NK-92 treated with Interleukin-12 subunit alpha and Interleukin-12 subunit beta, amount 100 ng/mL, for 24 hours (cell line): ENCODE results near the gene IVNS1ABP.
"Not testable (repeated sequence)": the region's sequence is repeated elsewhere in the genome, so short reads cannot be mapped to it uniquely, and the experiment has no call there.

ENCODE experiments used
- DNase-seq: peaks from one replicate; lab custom pipeline; 2025; lab: John Stamatoyannopoulos, UW

IVNS1ABP gene

DNA sequence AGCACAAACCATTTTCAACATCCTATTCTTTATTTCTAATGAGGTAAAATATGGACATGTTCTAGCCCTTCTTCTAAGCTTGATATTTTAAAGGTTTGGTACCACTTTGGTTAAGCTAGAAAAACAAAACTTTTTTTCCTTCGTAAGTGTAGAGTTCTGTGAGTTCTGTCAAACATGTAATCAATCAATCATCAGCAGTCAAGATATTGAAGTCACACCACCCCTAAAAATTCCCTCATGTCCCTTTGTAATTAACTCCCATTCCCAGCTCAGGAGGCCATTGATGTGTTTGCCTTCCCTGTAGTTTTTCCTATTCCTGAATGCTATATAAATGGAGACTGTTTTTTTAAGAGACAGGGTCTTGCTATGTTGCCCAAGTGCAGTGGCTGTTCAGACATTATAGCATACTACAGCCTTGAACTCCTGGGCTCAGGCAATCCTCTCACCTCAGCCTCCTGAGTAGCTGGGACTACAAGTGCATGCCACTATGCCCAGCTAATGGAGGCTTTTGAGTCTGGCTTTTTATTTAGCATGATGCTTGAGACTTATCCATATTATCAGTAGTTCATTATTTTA is 23.0 kb downstream of the IVNS1ABP start:
- DNase-seq, result no peak

DNA sequence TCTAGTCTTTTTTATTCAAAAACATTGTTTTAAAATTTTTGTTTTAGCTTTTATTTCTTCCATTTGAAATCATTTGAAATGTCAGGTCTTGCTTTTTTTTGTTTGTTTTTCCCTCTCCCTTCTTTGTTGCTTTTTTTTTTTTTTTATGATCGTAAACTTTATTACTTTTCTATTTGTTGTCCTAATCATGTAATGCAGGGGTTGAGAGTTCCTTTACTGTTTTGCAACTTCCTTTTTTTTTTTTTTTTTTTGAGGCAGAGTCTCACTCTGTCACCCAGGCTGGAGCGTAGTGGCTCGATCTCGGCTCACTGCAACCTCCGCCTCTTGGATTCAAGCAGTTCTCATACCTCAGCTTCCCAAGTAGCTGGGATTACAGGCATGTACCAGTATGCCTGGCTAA is 24.8 kb downstream of the IVNS1ABP start:
- DNase-seq, result no peak

DNA sequence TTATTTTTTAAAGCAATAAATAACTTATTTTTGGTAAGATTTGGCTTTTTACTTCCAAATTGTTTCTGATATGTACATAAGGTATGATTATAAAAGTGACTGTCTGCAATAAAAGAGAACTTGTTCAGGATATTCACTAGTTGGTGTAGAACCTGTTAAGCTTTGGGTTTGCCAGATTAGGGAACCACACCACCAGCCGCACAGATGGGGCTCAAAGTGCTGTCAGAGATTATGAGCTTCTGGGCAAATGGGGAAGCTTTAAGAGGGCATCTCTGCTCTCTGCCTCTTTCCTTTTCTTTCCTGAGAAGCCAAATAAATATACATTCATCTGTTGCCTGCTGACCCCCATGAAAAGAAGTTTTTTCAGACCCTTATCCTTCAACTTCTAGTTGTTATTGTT is 25.4 kb downstream of the IVNS1ABP start:
- no peak for DNase-seq

DNA sequence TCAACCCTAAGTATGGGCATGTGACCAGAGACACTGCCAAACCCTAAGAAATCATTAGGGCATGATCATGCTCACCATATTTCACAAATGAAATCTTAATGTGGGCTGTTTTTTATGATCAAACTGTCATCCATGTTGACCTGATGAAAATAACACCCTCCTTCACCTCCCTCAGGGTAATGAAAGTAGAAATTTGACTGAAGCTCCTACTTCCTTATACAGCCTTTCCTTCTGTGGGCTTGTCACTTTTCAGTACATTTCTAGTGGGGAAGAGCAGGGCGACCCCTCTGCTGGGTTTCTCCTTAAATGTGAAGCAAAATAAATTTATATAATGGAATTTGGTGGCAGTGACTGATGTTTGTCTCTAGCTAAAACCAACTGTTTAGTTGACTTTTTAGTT is 25.9 kb downstream of the IVNS1ABP start:
- DNase-seq, result no peak

DNA sequence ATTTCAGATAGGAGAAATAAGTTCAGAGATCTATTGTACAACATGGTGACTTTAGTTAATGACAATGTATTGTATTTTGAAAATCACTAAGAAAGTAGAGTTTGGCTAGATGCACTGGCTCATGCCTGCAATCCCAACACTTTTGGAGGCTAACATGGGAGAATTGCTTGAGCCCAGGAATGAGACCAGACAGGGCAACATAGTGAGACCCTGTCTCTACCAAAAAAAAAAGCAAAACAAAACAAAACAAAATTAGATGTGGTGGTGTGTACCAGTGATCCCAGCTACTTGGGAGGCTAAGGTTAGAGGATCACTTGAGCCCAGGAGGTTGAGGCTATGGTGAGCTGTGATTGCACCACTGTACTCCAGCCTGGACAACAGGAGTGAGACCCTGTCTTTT is 27.2 kb downstream of the IVNS1ABP start:
- no peak for DNase-seq

DNA sequence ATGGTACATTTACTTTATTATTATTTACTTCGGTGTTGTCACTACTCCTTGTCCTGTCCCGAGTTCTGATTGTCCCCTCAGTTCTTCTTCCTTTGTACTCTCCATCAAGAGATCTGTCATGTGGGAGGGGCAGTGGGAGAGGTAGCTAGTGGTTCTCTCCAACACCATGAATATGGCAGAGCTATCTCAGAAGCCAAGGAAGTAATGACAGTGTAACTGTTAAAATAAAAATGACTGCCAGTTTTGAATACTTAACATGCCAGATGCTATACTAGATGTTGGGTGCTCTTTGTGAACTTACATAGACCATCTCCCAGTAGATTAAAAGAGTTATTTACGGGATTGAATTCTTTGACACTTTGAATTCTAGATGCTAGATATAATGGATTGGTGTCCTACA is 28.6 kb downstream of the IVNS1ABP start:
- no peak for DNase-seq

DNA sequence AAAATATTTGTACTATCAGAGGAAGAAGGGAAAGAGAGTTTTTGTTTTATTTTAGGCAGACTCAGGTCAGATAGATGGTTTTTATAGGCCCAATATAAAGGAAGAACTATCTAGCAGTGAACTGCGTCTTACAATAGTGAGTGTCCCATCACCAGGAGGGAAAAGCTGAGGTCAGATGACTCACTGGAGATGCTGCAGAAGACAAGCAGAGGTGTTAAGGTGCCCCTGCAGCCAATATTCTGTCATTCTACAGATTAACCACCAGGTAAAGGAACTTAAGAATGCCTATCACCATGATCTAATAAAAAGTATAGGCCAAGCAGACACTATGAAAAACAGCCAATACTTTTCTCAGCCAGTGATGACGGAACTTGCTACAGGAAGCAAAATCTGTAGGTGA is 29.6 kb downstream of the IVNS1ABP start:
- no peak for DNase-seq

DNA sequence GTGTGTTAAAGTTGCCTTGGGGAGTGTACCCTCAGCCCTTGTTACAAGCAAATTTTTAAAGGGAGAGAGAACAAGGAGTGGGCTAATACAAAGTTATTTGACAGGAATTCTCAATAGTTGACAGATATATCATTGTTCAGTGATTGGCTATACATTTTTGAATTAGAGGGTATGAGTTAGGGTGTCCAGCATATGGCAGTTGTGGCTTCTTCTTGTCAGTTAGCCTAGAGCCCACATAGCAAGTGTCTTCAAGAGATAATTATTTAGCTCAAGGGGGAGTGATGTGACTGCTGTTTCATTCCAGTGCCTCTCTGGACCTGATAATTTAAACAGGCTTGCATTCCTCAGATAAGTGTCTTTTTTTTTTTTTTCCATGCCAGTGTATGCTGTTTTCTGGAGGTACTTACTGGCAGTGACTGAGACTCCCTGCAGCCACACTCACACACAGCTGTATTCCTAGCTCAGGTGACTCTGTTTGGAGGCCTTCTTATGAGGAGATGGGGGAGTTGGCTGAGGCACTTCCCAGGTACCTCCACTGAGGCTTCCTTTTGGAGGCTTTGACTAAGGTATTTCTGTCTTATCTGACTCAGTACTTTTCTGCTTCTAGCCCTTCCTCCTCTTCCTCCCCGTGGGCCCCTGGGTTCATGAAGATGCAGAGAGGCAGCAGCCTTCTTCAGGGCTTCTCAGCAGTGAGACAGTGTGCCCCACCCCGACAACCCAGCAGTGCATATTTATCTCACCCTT is 32.3 kb downstream of the IVNS1ABP start:
- no peak for DNase-seq

DNA sequence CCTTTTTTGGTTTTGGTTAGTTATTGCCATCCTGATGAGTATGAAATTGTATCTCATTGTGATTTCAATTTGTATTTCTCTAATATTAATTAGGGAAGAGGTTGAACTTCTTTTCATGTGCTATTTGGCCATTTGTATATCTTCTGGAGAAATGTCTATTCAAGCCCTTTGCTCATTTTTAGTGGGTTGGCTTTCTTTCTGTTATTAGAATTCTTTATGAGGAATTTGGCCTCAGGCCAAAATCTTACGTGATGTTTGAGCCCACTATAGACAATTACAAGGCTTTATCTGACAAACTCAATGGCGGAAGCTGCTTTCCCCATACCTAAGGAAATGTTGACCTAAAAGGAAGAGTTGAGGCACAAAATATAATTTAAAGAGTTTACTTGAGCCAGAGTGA is 32.9 kb downstream of the IVNS1ABP start:
- DNase-seq, result no peak

DNA sequence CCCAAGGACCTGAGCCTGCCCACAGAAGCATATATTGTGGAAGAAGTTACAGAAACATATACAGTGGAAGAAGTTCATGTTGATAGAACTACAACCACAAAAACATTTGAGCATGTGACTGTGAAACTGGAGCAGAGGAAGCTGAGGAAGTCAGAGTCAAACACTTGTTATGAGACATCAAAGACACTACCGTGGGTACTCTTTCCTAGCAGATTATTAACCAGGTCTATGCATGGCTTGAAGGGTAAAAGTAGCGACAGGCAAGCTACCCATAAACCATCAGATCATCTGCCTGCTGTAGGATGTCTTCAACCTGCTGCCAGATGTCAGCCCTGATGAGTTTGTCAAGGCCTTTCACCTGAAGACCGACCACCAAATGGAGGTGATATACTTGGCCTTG is 35.8 kb downstream of the IVNS1ABP start:
- DNase-seq, result no peak

DNA sequence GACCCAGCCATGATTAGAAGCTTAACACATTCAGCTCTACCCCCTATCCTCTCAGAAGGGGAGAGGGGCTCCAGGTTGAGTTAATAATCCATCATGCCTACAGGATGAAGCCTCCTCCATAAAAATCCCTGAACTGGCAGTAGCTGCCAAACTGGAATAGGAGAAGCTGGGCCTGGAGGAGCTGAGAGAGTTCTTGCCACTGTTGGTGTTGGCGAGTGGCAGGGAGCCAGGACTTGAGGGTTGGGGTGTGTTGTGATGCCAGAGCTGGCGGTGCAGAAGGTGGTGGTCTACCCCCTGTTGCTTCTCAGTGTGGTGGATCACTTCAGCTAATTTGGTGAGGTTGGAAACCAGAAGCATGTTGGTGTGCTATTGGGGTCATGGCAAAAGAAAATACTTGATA is 36.5 kb downstream of the IVNS1ABP start:
- no peak for DNase-seq

DNA sequence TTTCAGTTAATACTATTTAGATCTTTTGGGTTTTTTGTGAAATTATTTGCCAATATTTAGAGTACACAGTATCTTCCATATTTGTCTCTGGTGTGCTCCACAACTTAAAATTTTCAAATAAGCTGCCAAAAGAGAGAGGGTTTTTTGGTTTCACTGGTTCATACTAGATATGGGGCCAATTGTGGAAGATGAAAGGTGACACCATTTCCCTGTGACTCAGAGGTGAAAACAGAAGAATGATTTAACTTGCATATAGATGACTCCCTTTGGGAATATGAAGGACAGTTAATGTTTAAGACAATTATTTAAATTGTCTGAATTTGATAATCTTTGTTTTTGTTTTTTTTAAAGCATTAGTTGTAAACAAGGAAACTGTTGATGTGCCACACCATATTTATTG is 37.5 kb downstream of the IVNS1ABP start:
- DNase-seq, result no peak

DNA sequence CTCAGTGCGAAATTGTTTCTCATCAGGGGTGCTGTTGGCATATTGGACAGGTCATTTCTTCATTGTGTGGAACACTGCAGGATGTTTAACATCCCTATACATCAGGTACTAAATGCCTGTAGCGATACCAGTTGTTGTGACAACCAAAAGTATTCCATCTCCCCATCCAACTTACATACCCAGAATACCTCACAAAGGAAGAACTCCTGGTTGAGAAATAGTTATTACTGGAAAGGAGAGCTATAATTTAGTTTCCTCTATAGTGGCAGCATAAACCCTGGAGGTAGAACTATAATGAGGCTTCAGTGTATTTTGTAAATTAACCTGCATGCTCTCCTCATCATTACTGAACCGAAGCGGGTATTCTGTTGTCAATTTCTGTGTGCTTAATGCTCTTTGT is 45.1 kb downstream of the IVNS1ABP start:
- no peak for DNase-seq

DNA sequence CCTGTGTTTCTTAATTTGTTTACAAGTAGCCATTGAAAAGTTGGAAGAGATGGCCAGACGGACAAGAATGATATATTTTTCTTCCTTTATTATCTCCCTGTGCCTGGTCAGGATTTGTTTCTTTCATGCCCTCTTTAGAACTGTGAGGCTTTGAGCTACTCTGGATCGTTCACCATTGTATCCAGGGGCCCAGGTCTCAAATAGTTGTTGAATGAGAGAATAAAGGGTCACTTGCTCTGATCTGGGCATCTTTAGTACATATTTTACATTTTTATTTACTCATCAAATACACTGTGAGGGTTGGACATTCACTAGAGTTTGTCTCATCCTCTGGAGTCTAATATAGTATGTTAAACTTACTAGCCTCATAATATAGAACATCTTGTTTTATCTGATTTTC is 48.7 kb downstream of the IVNS1ABP start:
- DNase-seq, result no peak

DNA sequence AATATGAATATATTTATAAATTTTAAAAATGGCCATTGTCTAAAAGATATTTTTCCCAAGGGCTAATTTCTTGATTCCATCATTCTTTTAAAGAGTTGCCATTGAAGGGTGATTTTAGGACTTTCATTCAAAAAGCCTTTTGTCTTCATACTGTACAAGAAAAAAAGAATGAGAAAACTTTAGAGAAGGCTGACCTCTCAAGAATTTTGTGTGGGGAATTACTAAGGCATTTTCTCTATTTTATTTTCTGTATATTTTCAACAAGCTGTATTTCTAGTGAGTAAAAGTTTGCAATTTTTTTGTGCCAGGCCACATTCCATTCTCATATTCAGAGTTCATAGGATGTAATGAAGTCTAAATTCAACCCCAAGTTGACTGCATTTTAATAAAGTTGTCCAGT is 49.3 kb downstream of the IVNS1ABP start:
- no peak for DNase-seq

DNA sequence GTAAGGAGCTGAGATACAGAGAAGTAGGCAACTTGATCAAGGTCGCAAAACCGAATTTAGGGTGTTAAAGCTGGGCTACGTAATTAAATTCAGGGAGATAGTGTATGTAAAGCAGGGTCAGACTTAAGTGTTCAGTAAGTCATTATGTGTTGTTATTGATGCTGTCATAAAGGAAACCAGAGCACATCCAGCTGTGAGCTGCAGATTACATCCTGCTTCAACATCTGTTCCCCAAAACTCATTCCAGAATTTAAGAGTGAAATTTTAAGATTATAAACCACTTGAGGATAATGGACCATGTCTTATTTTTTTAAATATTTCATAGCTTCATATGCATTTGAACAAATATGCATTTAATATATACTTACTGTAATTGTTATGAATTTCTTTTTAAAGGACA is 49.7 kb downstream of the IVNS1ABP start:
- DNase-seq, result no peak

DNA sequence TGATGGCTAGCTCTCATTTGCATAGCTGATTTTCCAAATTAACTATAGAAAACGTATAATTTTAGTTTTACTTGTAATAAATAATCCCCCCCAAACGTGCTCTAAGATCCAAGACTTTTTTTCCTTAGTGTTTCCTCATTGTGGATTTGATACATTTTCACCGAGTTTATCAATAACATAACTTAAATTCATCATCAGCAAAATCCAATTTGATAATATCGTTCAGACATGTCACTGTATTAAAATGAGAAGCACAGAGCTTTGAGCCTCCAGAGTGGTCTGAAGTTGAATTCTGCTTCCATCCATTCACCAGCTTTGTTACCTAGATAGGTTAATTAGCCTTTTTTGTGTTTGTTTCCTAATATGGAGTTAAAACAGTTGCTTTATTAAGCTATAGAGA is 51.7 kb downstream of the IVNS1ABP start:
- no peak for DNase-seq

DNA sequence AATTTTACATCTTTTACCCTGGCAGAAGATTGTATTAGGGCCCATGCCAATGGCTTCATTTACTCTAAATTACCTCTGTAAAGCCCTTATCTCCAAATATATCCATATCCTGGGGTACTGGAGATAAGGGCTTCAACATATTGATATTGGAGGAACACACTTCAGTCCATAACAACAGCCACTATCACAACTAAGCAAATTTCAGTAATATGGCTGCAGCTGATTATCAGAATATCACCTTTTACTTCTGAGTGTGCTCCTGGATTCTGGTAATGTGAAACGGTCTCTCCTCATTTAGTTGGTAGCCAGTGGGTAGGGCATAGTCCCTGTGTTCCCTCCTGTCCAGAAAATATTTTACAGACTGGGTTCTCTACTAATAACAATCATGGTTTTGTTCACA is 53.3 kb downstream of the IVNS1ABP start:
- DNase-seq, result no peak

DNA sequence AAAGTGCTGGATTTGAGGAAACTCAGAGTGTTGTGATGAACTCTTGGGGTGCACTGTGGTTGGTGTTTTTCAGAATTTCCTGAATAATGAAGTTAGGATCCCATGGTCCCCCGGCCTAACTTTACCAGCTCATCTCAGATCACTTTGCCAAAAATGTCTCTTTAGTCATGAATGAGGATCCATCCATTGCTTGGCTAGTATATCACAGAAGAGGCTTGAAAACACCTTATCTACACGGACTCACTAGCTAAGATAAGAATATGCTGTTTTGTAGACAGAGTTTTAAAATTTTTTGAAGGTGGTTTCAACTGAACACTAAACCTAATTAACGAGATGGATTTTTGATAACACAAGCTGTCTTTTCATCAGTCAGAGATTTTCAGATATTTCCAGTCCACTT is 53.8 kb downstream of the IVNS1ABP start:
- DNase-seq, result no peak

DNA sequence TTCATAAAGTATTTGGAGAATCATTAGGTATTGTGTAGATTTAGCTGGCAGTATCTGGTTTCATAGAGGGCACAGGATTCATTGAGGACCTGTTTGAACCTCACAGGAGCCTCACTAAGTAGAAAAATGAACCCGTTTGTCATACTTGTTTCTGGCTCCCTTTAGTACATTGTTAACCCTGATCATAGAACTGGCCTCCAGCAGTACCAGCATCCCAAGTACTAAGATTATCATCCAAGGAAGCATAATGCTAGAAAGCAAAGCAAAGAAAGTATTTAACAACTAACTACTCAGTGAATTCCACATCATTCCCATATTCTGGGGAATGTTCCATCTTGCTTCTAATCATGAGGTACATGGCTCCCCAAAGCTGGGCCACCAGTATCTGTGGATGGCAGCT is 54.9 kb downstream of the IVNS1ABP start:
- no peak for DNase-seq

DNA sequence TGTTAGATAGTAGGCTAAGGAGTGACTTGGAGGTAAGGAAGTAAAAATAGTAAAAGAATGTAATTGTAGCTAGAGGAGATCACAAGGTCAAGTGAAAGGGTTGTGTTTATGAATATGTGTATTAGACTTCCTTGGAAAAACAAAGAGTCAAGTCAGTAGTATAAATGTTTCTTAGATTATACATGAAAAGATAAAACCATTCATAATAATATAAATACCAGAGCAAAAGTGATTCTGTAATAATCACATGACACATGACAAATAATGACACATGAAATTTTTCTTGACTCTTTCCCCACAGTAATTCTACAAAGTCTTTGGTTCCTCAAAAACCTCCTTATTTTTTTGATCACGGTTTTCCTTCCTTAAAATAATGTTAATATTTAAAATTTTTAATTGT is 56.4 kb downstream of the IVNS1ABP start:
- no peak for DNase-seq

DNA sequence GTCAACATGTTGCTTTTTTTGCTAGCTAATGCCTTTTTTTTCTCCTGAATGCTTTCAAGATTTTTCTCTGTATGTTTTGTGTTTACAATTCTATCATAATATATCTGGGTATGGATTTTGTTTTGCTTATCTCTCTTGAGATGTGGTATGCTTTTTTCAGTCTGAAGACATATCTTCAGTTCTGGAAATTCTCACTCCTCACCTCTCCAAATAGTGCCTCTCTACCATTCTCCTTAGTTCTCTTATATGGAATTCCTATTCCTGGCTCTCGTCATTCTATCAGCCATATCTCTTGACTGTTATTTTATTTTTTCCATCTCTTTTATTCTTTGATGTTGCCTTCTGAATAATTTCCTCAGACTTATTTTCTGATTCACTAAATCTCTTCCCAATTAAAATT is 58.4 kb downstream of the IVNS1ABP start:
- DNase-seq, result no peak

DNA sequence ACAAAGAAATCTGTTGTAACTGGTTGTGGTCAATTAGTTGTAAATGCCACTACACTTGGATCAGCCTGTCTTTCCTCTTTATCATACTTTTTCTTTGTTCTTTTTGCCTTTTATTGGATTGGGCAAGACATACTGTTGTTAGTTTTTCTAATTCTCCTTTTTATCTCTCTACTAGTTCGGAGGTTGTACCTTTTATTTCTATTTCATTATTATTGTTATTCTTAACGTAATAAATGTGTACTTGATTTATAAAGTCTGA is 59.2 kb downstream of the IVNS1ABP start:
- DNase-seq, result no peak

DNA sequence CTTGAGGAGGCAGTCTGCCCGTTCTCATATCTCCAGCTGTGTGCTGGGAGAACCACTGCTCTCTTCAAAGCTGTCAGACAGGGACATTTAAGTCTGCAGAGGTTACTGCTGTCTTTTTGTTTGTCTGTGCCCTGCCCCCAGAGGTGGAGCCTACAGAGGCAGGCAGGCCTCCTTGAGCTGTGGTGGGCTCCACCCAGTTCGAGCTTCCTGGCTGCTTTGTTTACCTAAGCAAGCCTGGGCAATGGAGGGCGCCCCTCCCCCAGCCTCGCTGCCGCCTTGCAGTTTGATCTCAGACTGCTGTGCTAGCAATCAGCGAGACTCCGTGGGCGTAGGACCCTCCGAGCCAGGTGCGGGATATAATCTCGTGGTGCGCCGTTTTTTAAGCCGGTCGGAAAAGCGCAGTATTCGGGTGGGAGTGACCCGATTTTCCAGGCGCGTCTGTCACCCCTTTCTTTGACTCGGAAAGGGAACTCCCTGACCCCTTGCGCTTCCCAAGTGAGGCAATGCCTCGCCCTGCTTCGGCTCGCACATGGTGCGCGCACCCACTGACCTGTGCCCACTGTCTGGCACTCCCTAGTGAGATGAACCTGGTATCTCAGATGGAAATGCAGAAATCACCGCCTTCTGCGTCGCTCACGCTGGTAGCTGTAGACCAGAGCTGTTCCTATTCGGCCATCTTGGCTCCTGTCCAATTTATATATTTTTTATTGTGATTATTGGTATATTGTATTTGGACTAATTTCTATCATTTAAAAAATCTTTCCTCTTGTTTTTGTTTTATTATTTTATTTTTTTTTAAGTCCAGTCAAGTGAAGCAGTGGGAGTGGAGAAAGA is 59.7 kb downstream of the IVNS1ABP start:
- DNase-seq, result not testable (repeated sequence)
